Liver (tissue), 3 donors: ENCODE data around the gene CBX5.

Source experiments
- CTCF ChIP-seq: fragments of 150-350 bp; IDR thresholded peaks from 2 replicates; pipeline ENCODE4 v1.5.1; 2017; ENCODE audit warnings: improper control_type of control experiment, low read depth, low read length; ENCODE audit not compliant: missing input control
- FOXA1 ChIP-seq: IDR thresholded peaks from 2 replicates; pipeline ENCODE4 v1.6.1; 2016; ENCODE audit warnings: antibody characterized with exemption
- JUND ChIP-seq, 2 donors: IDR thresholded peaks; 2 replicates each; pipeline ENCODE4 v1.6.1; 2016; ENCODE audit warnings: antibody characterized with exemption in 2 of 2
- MAX ChIP-seq: IDR thresholded peaks from 2 replicates; pipeline ENCODE4 v1.6.1; 2016; ENCODE audit warnings: antibody characterized with exemption
- RAD21 ChIP-seq, 2 donors: IDR thresholded peaks; 2 replicates each; pipeline ENCODE4 v1.6.1; 2016; ENCODE audit warnings: antibody characterized with exemption in 2 of 2, mild to moderate bottlenecking in 2 of 2
- TAF1 ChIP-seq: conservative IDR thresholded peaks from 2 replicates; pipeline ENCODE4 v1.6.1; 2016; ENCODE audit warnings: antibody characterized with exemption, mild to moderate bottlenecking
- YY1 ChIP-seq: IDR thresholded peaks from 2 replicates; pipeline ENCODE4 v1.6.1; 2016; ENCODE audit warnings: antibody characterized with exemption, mild to moderate bottlenecking
- ZBTB33 ChIP-seq: IDR thresholded peaks from 2 replicates; pipeline ENCODE4 v1.6.1; 2016; ENCODE audit warnings: antibody characterized with exemption
- donor health status: healthy.
- donor health status: healthy.

- no peak for TF ChIP-seq RAD21 (IDR thresholded peaks at IDR 0.05)
- no peak for TF ChIP-seq CTCF
- TF ChIP-seq YY1, result no peak
- no peak for TF ChIP-seq FOXA1
- TF ChIP-seq ZBTB33, result no peak
- TF ChIP-seq JUND (IDR thresholded peaks at IDR 0.05), result no peak
- no peak for TF ChIP-seq MAX
- no peak for TF ChIP-seq TAF1
These were observed 97.8 kb downstream of the CBX5 start for GRCh38 chr12:54182086-54182485.
